SK-N-MC (cell line): Measurements from ENCODE around the gene GUCY1A1.

Experiments
- DNase-seq: peaks from one replicate; pipeline ENCODE4 v3.0.0-alpha.2; 2011; ENCODE audit warnings: low read depth, low spot score
- H3K27ac ChIP-seq: fragments of 200-600 bp; sonication (generic); 2 replicates; pipeline ENCODE4 v1.5.1; 2016; ENCODE audit warnings: mixed run types
- H3K36me3 ChIP-seq: fragments of 200-600 bp; sonication (generic); 2 replicates; pipeline ENCODE4 v1.6.1; 2017; ENCODE audit warnings: antibody characterized with exemption, low read length, mixed read lengths; ENCODE audit not compliant: insufficient read depth
- H3K4me3 ChIP-seq: fragments of 200-600 bp; sonication (generic); 2 replicates; pipeline ENCODE4 v1.5.1; 2016
- H3K9ac ChIP-seq: fragments of 200-600 bp; sonication (generic); 2 replicates; pipeline ENCODE4 v1.8.0; 2017; ENCODE audit warnings: mixed run types, mixed read lengths; ENCODE audit not compliant: insufficient read length
- H3K9me3 ChIP-seq: fragments of 200-600 bp; sonication (generic); 2 replicates; pipeline ENCODE4 v1.6.1; 2017; ENCODE audit warnings: low read depth, mild to moderate bottlenecking, antibody characterized with exemption, low read length, moderate library complexity, mixed read lengths
- EZH2 ChIP-seq: fragments of 200-600 bp; sonication (generic); IDR thresholded peaks from one replicate; pipeline ENCODE4 v1.6.1; 2017; ENCODE audit warnings: antibody characterized with exemption
- FOXP2 ChIP-seq: optimal IDR thresholded peaks from 2 replicates; pipeline ENCODE3; 2011; ENCODE audit warnings: mild to moderate bottlenecking, moderate library complexity; ENCODE audit not compliant: insufficient read depth; ENCODE audit errors: extremely low read length, control extremely low read depth
- POLR2AphosphoS5 ChIP-seq: IDR thresholded peaks from 2 replicates; pipeline ENCODE4 v1.6.1; 2012; ENCODE audit warnings: mild to moderate bottlenecking, low read depth, low read length, borderline replicate concordance

GUCY1A1 gene

GRCh38 chr4:155667568-155668511 lies 1.2 kb downstream of the GUCY1A1 start:
- Histone ChIP-seq H3K9me3 (no peaks in the 10 kb centered on the region), H3K36me3 (no peaks in the 10 kb centered on the region), H3K9ac (peak overlapping the region; percentile 77), H3K27ac (no peak overlapping the region), H3K4me3 (peak overlapping the region; percentile 83)
- TF ChIP-seq POLR2AphosphoS5 = peak; percentile 43; the same call in 1 of the 2 replicates
- TF ChIP-seq EZH2 = no peak
- DNase-seq = no peak

DNA sequence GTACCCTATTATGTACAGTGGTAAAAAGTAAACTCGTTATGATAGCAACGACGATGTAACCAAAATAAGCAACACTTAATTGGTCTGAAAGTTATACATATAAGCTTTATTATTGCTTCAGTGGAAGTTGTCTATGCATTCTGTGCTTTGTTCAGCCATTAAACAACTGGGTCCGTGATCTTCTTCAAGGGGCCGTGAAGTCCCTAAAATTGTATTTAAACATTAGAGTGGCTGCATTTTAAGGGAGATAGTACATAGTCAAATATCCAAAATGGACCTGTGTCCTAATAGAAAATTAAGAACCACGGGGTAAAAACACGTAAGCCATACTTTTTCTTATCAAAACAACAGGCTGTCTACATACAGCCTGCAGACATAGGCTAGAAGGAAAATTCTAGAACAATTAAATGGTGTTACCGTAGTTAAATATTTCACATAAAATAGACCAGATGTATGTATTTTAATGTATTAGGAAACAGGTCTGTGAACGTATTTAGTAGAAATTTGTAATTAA lies 2.1 kb downstream of the GUCY1A1 start:
- H3K27ac ChIP-seq = no peak overlapping the region
- peak overlapping the region; percentile 77 for H3K9ac ChIP-seq
- H3K9me3 ChIP-seq = no peaks in the 10 kb centered on the region
- TF ChIP-seq EZH2 = no peak
- no peak for TF ChIP-seq FOXP2
- TF ChIP-seq POLR2AphosphoS5 = no peak
- no peaks in the 10 kb centered on the region for H3K36me3 ChIP-seq
- peak overlapping the region; percentile 83 for H3K4me3 ChIP-seq
- no peak for DNase-seq

GRCh38 chr4:155672342-155672741 lies 5.7 kb downstream of the GUCY1A1 start:
- TF ChIP-seq EZH2 (no peak), FOXP2 (no peak), POLR2AphosphoS5 (no peak)
- Histone ChIP-seq H3K4me3 (no peak overlapping the region), H3K9ac (no peak overlapping the region), H3K36me3 (no peaks in the 10 kb centered on the region), H3K9me3 (no peaks in the 10 kb centered on the region), H3K27ac (no peak overlapping the region)
- DNase-seq = no peak

DNA sequence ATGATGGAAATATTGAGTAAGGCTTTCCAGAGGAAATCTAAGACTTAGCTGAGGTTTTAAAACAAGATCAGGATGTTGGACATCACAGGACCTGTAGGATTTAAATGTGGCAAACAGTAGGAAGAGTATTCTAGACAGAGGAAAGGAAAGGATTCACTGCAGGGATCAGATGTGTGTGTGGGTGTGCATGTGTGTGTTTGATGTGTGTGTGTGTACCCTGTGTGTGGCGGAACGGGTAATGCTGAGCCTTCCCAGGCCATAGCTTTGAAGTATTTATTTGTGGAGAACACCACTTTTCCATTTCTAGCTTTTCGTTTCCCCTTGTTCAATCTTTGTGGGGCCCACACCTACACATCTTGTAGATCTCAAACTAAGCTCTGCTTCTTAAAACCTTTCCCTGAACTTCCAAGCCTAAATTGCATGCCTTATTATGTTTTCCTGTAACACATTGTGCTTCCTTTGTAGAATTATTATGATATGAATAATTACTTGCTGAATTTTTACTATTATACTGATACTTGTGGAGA lies 6.9 kb downstream of the GUCY1A1 start:
- no peaks in the 10 kb centered on the region for H3K9me3 ChIP-seq
- no peak for TF ChIP-seq EZH2
- no peak for TF ChIP-seq FOXP2
- no peak for TF ChIP-seq POLR2AphosphoS5
- H3K36me3 ChIP-seq = no peaks in the 10 kb centered on the region
- H3K9ac ChIP-seq = no peak overlapping the region
- no peak overlapping the region for H3K4me3 ChIP-seq
- no peak for DNase-seq
- H3K27ac ChIP-seq = no peak overlapping the region

DNA sequence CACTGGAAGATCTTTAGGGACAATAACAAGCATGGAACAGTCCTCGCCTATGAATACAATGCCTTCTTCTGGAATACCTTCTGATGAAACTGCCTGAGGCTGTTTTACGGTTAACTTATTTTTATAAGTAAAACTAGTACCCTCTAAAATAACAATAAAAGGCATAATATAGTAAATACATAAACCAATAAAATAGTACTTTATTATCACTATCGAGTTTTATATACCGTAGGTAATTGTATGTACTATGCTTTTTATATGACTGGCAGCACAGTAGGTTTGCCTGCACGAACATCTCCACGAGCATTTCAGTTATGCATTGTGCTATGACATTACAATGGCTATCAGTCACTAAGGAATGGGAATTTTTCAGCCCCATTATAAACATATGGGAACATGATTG lies 8.0 kb downstream of the GUCY1A1 start:
- TF ChIP-seq EZH2 (no peak), POLR2AphosphoS5 (no peak), FOXP2 (no peak)
- H3K9ac ChIP-seq = no peak overlapping the region
- H3K9me3 ChIP-seq = no peaks in the 10 kb centered on the region
- no peaks in the 10 kb centered on the region for H3K36me3 ChIP-seq
- no peak for DNase-seq
- no peak overlapping the region for H3K27ac ChIP-seq
- H3K4me3 ChIP-seq = no peak overlapping the region

GRCh38 chr4:155675709-155676429 lies 9.2 kb downstream of the GUCY1A1 start:
- DNase-seq = no peak
- Histone ChIP-seq H3K9ac (no peak overlapping the region), H3K9me3 (no peaks in the 10 kb centered on the region), H3K36me3 (no peaks in the 10 kb centered on the region), H3K27ac (no peak overlapping the region), H3K4me3 (no peak overlapping the region)
- TF ChIP-seq FOXP2 = no peak
- TF ChIP-seq EZH2 = no peak
- TF ChIP-seq POLR2AphosphoS5 = no peak

DNA sequence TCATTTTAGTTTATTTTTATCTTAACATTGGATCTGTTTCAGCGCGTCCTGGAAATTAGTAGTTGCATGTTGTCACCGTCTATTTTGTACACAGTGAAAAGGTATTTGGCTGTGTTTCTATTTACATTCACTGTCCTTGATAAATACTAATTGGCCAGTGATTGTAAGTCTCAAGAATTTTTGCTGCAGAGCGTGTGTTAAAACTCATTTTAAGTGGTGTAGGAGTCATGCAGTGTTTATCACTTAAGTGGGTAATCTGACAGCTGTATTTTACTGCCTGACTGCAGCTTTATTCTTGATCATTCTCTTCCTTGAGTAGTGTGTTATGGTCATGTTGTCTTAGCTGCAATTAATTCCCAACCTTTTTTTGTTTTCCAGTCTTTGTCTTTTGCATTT lies 9.8 kb downstream of the GUCY1A1 start:
- Histone ChIP-seq H3K9ac (no peak overlapping the region), H3K9me3 (no peaks in the 10 kb centered on the region), H3K27ac (no peak overlapping the region), H3K36me3 (no peaks in the 10 kb centered on the region), H3K4me3 (no peak overlapping the region)
- no peak for DNase-seq
- TF ChIP-seq EZH2 (no peak), POLR2AphosphoS5 (no peak), FOXP2 (no peak)

DNA sequence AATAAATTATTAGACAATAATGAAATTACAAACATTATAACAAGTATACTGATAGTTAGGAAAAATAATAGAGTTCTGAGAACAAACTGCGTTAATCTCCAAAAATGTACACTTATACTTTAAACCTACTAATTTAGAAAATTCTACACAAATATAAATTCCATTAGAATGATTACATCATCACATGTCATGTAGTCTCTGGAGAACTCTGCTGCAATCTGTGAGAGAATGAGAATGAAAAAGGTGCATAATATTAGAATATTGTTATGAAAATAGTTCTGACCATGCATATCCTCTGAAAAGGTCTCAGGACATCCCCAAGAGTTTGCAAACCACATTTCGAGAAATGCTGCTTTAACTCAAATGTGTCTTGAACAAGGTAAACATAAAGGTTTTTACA lies 11.4 kb downstream of the GUCY1A1 start:
- H3K9ac ChIP-seq = no peak overlapping the region
- no peak for DNase-seq

More for the DNA sequence above, 11.4 kb downstream of the GUCY1A1 start:
- Histone ChIP-seq H3K9me3 (no peaks in the 10 kb centered on the region), H3K27ac (no peak overlapping the region), H3K4me3 (no peak overlapping the region), H3K36me3 (no peaks in the 10 kb centered on the region)
- no peak for TF ChIP-seq POLR2AphosphoS5
